Measurements from ENCODE around the gene GSTP1.

DNA sequence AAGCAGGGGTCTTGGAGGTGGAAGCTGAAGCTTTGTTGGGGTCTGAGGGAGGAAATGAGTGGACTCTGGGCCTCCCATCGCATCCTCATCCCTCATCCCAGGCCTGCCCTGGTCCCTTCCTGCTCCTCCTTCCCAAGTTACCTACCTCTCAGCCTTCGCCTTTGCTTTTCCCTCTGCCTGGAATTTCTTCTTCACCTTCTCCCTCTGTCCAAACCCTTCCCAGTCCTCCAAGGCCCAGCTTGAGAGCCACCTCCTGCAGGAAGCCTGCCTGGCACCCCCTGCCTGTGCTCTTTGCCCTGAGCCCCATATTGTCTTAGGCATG lies 48.2 kb downstream of the GSTP1 start:
- TF ChIP-seq CTCF (IDR thresholded peaks at IDR 0.05): no peak
- TF ChIP-seq EZH2phosphoT487 (IDR thresholded peaks at IDR 0.05): no peak
- TF ChIP-seq EZH2 (IDR thresholded peaks at IDR 0.05): no peak

All from neural progenitor cell (in vitro differentiated cells).